ENCODE results near the gene ABLIM1. TPM values are rescaled to one million over a fixed set of nuclear protein-coding genes. Genes with fewer than 3 reads are reported as not detected.

Gene ABLIM1
- total RNA-seq, 4 donors from 2014 or later: 84.7 to 203 (median 150) TPM

- no peak for DNase-seq
These were observed 26.7 kb upstream of the ABLIM1 start for GRCh38 chr10:114684822-114685209.

GRCh38 chr10:114684084-114684821 is 26.2 kb upstream of the ABLIM1 start:
- H3K4me3 ChIP-seq: peak overlapping the region; percentile 23 to 47 (median 36)
- in situ Hi-C loops (cut with MboI; ENCODE audit: low sequenced_read_pairs in 4 of 4): no loop called here

More at GRCh38 chr10:114684822-114685209, 26.7 kb upstream of the ABLIM1 start:
- intact Hi-C loops (cut with DNase I; ENCODE audit: low total_unique reads) (loop anchor here (5.0 kb wide), 2 partner anchors 53 to 133 kb away; no protein-coding TSS in a partner anchor), in situ Hi-C loops (cut with MboI; ENCODE audit: low sequenced_read_pairs in 4 of 4) (no loop called here)
- Histone ChIP-seq H3K4me1 (peaks cover 8 to 46% of the 10 kb centered on the region in 2 donors), H3K36me3 (no peaks in the 10 kb centered on the region), H3K4me3 (peak overlapping the region in 2 of 4 donors; percentile 41 to 47), H3K27me3 (no peaks in the 10 kb centered on the region), H3K27ac (peak overlapping the region; percentile 74 to 83 (median 76)), H3K9me3 (no peaks in the 10 kb centered on the region)
- ATAC-seq: peak in 1 of 2 donors; percentile 29
- TF ChIP-seq POLR2A (IDR thresholded peaks at IDR 0.05) (peak; percentile 10 to 20), CTCF (IDR thresholded peaks at IDR 0.05 in 4 of 5, conservative IDR thresholded peaks at IDR 0.05 in 1 of 5) (no peak)

GRCh38 chr10:114683593-114683992 is 25.5 kb upstream of the ABLIM1 start:
- intact Hi-C loops (cut with DNase I; ENCODE audit: low total_unique reads) (loop anchor here (5.0 kb wide), 2 partner anchors 51 to 131 kb away; no protein-coding TSS in a partner anchor), in situ Hi-C loops (cut with MboI; ENCODE audit: low sequenced_read_pairs in 4 of 4) (no loop called here)
- Histone ChIP-seq H3K36me3 (no peaks in the 10 kb centered on the region), H3K4me3 (peak overlapping the region; percentile 23 to 47 (median 36)), H3K27me3 (no peaks in the 10 kb centered on the region), H3K4me1 (peaks cover 8 to 46% of the 10 kb centered on the region in 2 donors), H3K9me3 (no peaks in the 10 kb centered on the region), H3K27ac (peak overlapping the region; percentile 74 to 83 (median 76))
- DNase-seq (no peak), ATAC-seq (no peak)
- TF ChIP-seq POLR2A (IDR thresholded peaks at IDR 0.05): no peak
- no peak for TF ChIP-seq CTCF (IDR thresholded peaks at IDR 0.05 in 4 of 5, conservative IDR thresholded peaks at IDR 0.05 in 1 of 5)

More at GRCh38 chr10:114684084-114684821, 26.2 kb upstream of the ABLIM1 start:
- no peaks in the 10 kb centered on the region for H3K9me3 ChIP-seq
- DNase-seq (no peak), ATAC-seq (peak in 1 of 2 donors; percentile 32)
- H3K27me3 ChIP-seq: no peaks in the 10 kb centered on the region
- H3K4me1 ChIP-seq: peaks cover 8 to 46% of the 10 kb centered on the region in 2 donors
- no peaks in the 10 kb centered on the region for H3K36me3 ChIP-seq
- TF ChIP-seq CTCF (IDR thresholded peaks at IDR 0.05 in 4 of 5, conservative IDR thresholded peaks at IDR 0.05 in 1 of 5): no peak
- TF ChIP-seq POLR2A (IDR thresholded peaks at IDR 0.05): peak in 1 of 2 donors; percentile 5
- intact Hi-C loops (cut with DNase I; ENCODE audit: low total_unique reads): loop anchor here (5.0 kb wide), 2 partner anchors 52 to 132 kb away; no protein-coding TSS in a partner anchor
- peak overlapping the region; percentile 74 to 83 (median 76) for H3K27ac ChIP-seq

- ATAC-seq (no peak), DNase-seq (no peak)
- H3K4me3 ChIP-seq: peak overlapping the region; percentile 23 to 47 (median 36)
- H3K9me3 ChIP-seq: no peaks in the 10 kb centered on the region
- TF ChIP-seq POLR2A (IDR thresholded peaks at IDR 0.05) (no peak), CTCF (IDR thresholded peaks at IDR 0.05 in 4 of 5, conservative IDR thresholded peaks at IDR 0.05 in 1 of 5) (no peak)
- H3K4me1 ChIP-seq: peaks cover 8 to 46% of the 10 kb centered on the region in 2 donors
- in situ Hi-C loops (cut with MboI; ENCODE audit: low sequenced_read_pairs in 4 of 4): no loop called here
- no peaks in the 10 kb centered on the region for H3K36me3 ChIP-seq
- H3K27me3 ChIP-seq: no peaks in the 10 kb centered on the region
- intact Hi-C loops (cut with DNase I; ENCODE audit: low total_unique reads): loop anchor here (5.0 kb wide), 2 partner anchors 51 to 131 kb away; no protein-coding TSS in a partner anchor
- peak overlapping the region; percentile 74 to 83 (median 76) for H3K27ac ChIP-seq
These were observed 25.1 kb upstream of the ABLIM1 start for GRCh38 chr10:114683162-114683561.
